Measurements from ENCODE around the gene RGS12. TPM values are rescaled to one million over a fixed set of nuclear protein-coding genes. Genes with fewer than 3 reads are reported as not detected.
A peak's percentile ranks its signal among the peaks of the same experiment; 100 is the strongest.

Gene RGS12
- total and polyA plus RNA-seq, 2 of the 8 experiments (the other 6 are each of a cell fraction or from before 2014, with no cell fraction given): 6.0 to 16.4 TPM

DNA sequence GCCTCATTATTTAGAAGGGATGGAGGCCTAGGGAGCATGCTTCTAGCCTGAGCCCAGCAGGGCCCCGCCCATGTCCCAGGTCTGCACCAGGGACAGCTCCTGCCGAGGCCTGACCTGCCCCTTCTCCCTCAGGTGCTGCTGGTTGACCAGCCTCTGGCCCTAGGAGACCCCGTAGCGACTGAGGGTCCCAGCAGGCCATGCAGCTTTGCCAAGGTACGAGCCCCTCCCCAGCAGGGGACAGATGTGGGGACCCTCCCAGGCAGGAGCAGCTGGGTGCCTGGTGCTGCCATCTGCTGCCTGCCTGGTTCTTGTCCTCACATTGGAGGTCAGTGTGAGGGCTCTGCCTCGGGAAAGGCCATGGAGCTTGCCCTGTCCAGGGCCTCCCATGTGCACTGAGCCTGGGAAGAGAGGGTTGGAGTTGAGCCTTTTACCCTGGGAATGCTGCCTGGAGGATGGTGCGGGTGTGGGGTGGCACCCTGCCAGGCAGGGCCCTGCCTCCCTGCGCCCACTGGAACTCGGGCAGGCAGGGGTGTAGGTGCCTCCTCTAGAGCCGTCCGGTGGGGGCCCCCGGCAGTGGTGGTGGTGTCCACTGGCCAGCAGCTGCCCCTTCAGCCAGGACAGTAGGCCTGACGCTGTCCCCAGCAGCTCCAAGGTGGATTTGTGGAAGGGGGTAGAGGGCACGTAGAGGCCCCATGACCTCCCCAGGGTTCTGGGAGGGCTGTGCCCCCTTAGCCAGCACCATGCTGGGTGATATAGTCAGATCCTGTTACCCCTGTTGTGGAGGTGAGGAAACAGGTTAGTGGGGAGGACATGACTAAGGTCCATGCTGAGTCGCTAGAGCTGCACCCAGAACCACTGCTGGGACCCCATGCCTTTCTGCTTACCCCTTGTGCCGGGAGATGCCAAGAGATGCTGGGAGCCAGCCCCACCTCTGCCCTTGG is 46.1 kb upstream of the RGS12 start:
- H3K36me3 ChIP-seq (ENCODE audit: control insufficient read depth in 2 of 4, insufficient read depth in 4 of 4, low read length in 3 of 4): no peaks in the 10 kb centered on the region; a peak in 1 of 8 replicates
- no peaks in the 10 kb centered on the region for H3K79me2 ChIP-seq (ENCODE audit: control insufficient read depth in 1 of 2, insufficient read depth in 2 of 2, low read length in 2 of 2)
- FAIRE-seq (no peak), DNase-seq (ENCODE audit: low read depth in 1 of 2, low spot score in 2 of 2) (no peak)
- H3K9ac ChIP-seq (replicated peaks in 1 of 4; ENCODE audit: extremely low read depth in 1 of 4, low read depth in 3 of 4, low read length in 3 of 4): no peak overlapping the region
- H4K8ac ChIP-seq (ENCODE audit: extremely low read depth, insufficient read depth, low read length): peak overlapping the region; percentile 75; the same call in 1 of the 2 replicates
- H2BK20ac ChIP-seq (ENCODE audit: low read length): no peak overlapping the region
- H3K18ac ChIP-seq (ENCODE audit: extremely low read depth, low read length): no peak overlapping the region; the same call in 1 of the 2 replicates
- H3K56ac ChIP-seq (replicated peaks; ENCODE audit: insufficient read length, low read depth, low read length): no peak overlapping the region
- no peak overlapping the region for H2BK120ac ChIP-seq (replicated peaks; ENCODE audit: low read depth, low read length)
- H2BK15ac ChIP-seq (ENCODE audit: low read length): no peak overlapping the region
- H2AK5ac ChIP-seq (ENCODE audit: low read depth, low read length): no peak overlapping the region
- ChIA-PET POLR2A (ENCODE audit: partially characterized antibody) (interaction anchor here (0.9 kb wide), 1 partner anchor 40 kb away, joined by 3 read pairs; no protein-coding TSS in a partner anchor), CTCF (ENCODE audit: partially characterized antibody) (interaction anchor here (0.5 to 2.6 kb wide), 5 partner anchors 13 to 426 kb away, joined by 3 to 6 read pairs (median 5); no protein-coding TSS in a partner anchor)
- no peak overlapping the region for H2BK12ac ChIP-seq (ENCODE audit: low read depth, low read length)
- no peaks in the 10 kb centered on the region for H3K27me3 ChIP-seq (replicated peaks in 1 of 4; ENCODE audit: control insufficient read depth in 3 of 4, extremely low read depth in 1 of 4, insufficient read depth in 3 of 4, low read length in 3 of 4)
- no peak overlapping the region for H3K23ac ChIP-seq (ENCODE audit: insufficient read length)
- no peak overlapping the region for H3K4me2 ChIP-seq (ENCODE audit: insufficient read depth in 1 of 2, low read depth in 2 of 2, low read length in 2 of 2)
- H3K14ac ChIP-seq (ENCODE audit: insufficient read length): no peak overlapping the region
- H4K91ac ChIP-seq (replicated peaks; ENCODE audit: insufficient read length, low read length): no peak overlapping the region
- H3K79me1 ChIP-seq (ENCODE audit: low read depth, low read length): no peaks in the 10 kb centered on the region
- H3K23me2 ChIP-seq (ENCODE audit: low read depth, low read length): no peaks in the 10 kb centered on the region
- H3K27ac ChIP-seq (ENCODE audit: low read depth, low read length): no peak overlapping the region
- no peak overlapping the region for H2AFZ ChIP-seq (ENCODE audit: low read length)
- TF ChIP-seq KDM5A (IDR thresholded peaks at IDR 0.05; ENCODE audit: low read length) (no peak), SUZ12 (IDR thresholded peaks at IDR 0.05; ENCODE audit: low read length) (no peak), CBX5 (IDR thresholded peaks at IDR 0.05; ENCODE audit: low read depth, low read length) (no peak), CTCF (IDR thresholded peaks at IDR 0.05; ENCODE audit: control extremely low read depth in 1 of 3, insufficient read depth in 1 of 3, low read depth in 1 of 3, low read length in 3 of 3) (0 out of 4 replicates have a peak, but pooled peaks of 1 of the 3 experiments have one; percentile 11), BACH1 (IDR thresholded peaks at IDR 0.05; ENCODE audit: low read length) (no peak), POLR2AphosphoS5 (IDR thresholded peaks at IDR 0.05; ENCODE audit: low read depth, low read length) (no peak), SIN3A (conservative IDR thresholded peaks at IDR 0.05 in 1 of 2, IDR thresholded peaks at IDR 0.05 in 1 of 2; ENCODE audit: low read depth in 1 of 2, low read length in 2 of 2) (no peak)
- no peak overlapping the region for H4K5ac ChIP-seq (ENCODE audit: insufficient read length, low read depth, low read length)
- no peaks in the 10 kb centered on the region for H3K9me3 ChIP-seq (ENCODE audit: insufficient read depth in 2 of 2, low read depth in 1 of 2, low read length in 1 of 2)
- no peak overlapping the region for H3K4me3 ChIP-seq (ENCODE audit: extremely low read depth in 1 of 4, insufficient read depth in 2 of 4, low read depth in 3 of 4, low read length in 4 of 4)
- WGBS, 2 experiments (ENCODE audit: extremely low coverage in 1 of 2, insufficient coverage in 1 of 2, insufficient read length in 1 of 2, insufficient replicate concordance in 2 of 2, low coverage in 1 of 2, low lambda C conversion rate in 2 of 2, missing lambda C conversion rate in 1 of 2): 89% methylated on average over 16 of the region's 16 CpGs; no CpG with 5 or more reads in 1 of the 2 experiments
- H3K4ac ChIP-seq (replicated peaks; ENCODE audit: insufficient read length, low read depth, low read length): no peak overlapping the region
- H4K20me1 ChIP-seq (replicated peaks in 1 of 2; ENCODE audit: control insufficient read depth in 1 of 2, insufficient read depth in 2 of 2, low read length in 2 of 2): peaks cover 14 to 19% of the 10 kb centered on the region in 2 experiments
- H3K4me1 ChIP-seq (replicated peaks in 1 of 4; ENCODE audit: control insufficient read depth in 3 of 4, insufficient read depth in 4 of 4, low read length in 3 of 4): peaks cover 0 to 15% (median under 1%) of the 10 kb centered on the region in 4 experiments; a peak in 4 of 7 replicates
- no peak overlapping the region for H2BK5ac ChIP-seq (ENCODE audit: low read depth, low read length)

Data from H1 (cell line).